Calu3 (cell line): Measurements from ENCODE around the gene BAIAP3. TPM values are rescaled to one million over a fixed set of nuclear protein-coding genes. Genes with fewer than 3 reads are reported as not detected.
"Not testable (repeated sequence)": the region's sequence is repeated elsewhere in the genome, so short reads cannot be mapped to it uniquely, and the experiment has no call there.

Source experiments
- BruUV-seq: library from RNA; stranded (reverse); fragments of 400-500 nt; replicated peaks from 2 replicates; lab custom pipeline; 2021; lab: Mats Ljungman, UMichigan
- CTCF ChIA-PET: fragments of 300-600 bp; sonication (Branson Sonifier 250); formaldehyde crosslinking; loops from one replicate; lab custom pipeline; 2022; ENCODE audit warnings: antibody characterized with exemption; lab: Charles Lee
- DNase-seq: peaks from one replicate; pipeline ENCODE4 v3.0.0; 2022
- H3K27ac Mint-ChIP-seq: one replicate; pipeline ENCODE4 v1.8.0; 2022; ENCODE audit warnings: mixed read lengths; ENCODE audit not compliant: unreplicated experiment
- H3K27me3 Mint-ChIP-seq: one replicate; pipeline ENCODE4 v1.8.0; 2022; ENCODE audit warnings: mixed read lengths; ENCODE audit not compliant: unreplicated experiment
- H3K36me3 Mint-ChIP-seq: one replicate; pipeline ENCODE4 v1.8.0; 2022; ENCODE audit warnings: mild to moderate bottlenecking, moderate library complexity, mixed read lengths; ENCODE audit not compliant: insufficient read depth, unreplicated experiment
- H3K4me1 Mint-ChIP-seq: one replicate; pipeline ENCODE4 v1.8.0; 2022; ENCODE audit warnings: mild to moderate bottlenecking, low read depth, mixed read lengths; ENCODE audit not compliant: unreplicated experiment
- H3K4me3 Mint-ChIP-seq: one replicate; pipeline ENCODE4 v1.8.0; 2022; ENCODE audit warnings: mild to moderate bottlenecking, low read depth, moderate library complexity, mixed read lengths; ENCODE audit not compliant: unreplicated experiment
- H3K9me3 Mint-ChIP-seq: one replicate; pipeline ENCODE4 v1.8.0; 2022; ENCODE audit warnings: low read depth, mixed read lengths; ENCODE audit not compliant: unreplicated experiment
- intact Hi-C: fragments of 100-400 bp; cut with micrococcal nuclease; formaldehyde crosslinking; loops from one replicate; pipeline ENCODE4 v1.10.0; 2022; ENCODE audit not compliant: unreplicated experiment
- total RNA-seq: library from RNA; stranded (reverse); gene quantifications from 2 replicates; pipeline ENCODE4 v1.2.3, GENCODE V29; 2022
- TF ChIP-seq, protein P1 (sequence below): fragments of 200-600 bp; IDR thresholded peaks from one replicate; pipeline ENCODE4 v1.8.0; 2022; ENCODE audit warnings: antibody characterized with exemption; ENCODE audit not compliant: unreplicated experiment

Gene BAIAP3
- total RNA-seq, 1 experiment from 2014 or later = 2.4 TPM

DNA sequence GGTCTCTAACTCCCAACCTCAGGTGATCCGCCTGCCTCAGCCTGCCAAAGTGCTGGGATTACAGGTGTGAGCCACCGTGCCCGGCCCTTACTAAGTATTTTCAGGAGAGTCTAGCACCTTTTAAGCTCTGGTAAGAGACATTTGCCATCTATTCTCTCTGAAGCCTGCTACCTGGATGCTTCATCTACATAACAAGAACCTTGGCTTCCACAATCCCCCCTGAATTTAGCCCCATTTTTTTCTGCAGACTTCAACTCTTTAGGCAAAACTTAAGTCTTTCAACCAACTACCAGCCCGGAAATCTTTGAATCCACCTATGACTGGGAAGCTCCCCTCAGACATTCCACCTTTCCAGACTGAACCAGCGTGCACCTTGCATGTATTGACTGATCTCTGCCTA, 38.0 kb upstream of the BAIAP3 start:
- Mint-ChIP-seq H3K9me3 (no peaks in the 10 kb centered on the region), H3K27me3 (peaks cover 13% of the 10 kb centered on the region), H3K4me1 (peaks cover 59% of the 10 kb centered on the region), H3K27ac (peak overlapping the region; percentile 9), H3K36me3 (peaks cover 29% of the 10 kb centered on the region), H3K4me3 (no peak overlapping the region)
- DNase-seq = no peak
- intact Hi-C loops = no loop called here
- no TSS peak for BruUV-seq
- CTCF ChIA-PET = interaction anchor here (0.7 kb wide), 1 partner anchor 228 kb away, joined by 4 read pairs; no protein-coding TSS in a partner anchor
- TF ChIP-seq, protein P1, sequence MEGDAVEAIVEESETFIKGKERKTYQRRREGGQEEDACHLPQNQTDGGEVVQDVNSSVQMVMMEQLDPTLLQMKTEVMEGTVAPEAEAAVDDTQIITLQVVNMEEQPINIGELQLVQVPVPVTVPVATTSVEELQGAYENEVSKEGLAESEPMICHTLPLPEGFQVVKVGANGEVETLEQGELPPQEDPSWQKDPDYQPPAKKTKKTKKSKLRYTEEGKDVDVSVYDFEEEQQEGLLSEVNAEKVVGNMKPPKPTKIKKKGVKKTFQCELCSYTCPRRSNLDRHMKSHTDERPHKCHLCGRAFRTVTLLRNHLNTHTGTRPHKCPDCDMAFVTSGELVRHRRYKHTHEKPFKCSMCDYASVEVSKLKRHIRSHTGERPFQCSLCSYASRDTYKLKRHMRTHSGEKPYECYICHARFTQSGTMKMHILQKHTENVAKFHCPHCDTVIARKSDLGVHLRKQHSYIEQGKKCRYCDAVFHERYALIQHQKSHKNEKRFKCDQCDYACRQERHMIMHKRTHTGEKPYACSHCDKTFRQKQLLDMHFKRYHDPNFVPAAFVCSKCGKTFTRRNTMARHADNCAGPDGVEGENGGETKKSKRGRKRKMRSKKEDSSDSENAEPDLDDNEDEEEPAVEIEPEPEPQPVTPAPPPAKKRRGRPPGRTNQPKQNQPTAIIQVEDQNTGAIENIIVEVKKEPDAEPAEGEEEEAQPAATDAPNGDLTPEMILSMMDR = no peak

DNA sequence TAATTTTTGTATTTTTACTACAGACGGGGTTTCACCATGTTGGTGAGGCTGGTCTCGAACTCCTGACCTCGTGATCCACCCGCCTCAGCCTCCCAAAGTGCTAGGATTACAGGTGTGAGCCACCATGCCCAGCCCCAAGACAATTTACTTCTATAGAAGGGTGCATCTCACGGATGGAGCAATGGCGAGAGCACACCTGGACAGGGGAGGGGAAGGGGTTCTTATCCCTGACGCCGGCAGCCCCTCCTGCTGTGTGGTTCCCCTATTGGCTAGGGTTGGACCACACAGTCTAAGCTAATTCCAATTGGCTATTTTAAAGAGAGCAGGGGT, 36.8 kb upstream of the BAIAP3 start:
- peaks cover 54% of the 10 kb centered on the region for H3K4me1 Mint-ChIP-seq
- H3K27me3 Mint-ChIP-seq, BruUV-seq, intact Hi-C loops, H3K9me3 Mint-ChIP-seq, DNase-seq: not testable (repeated sequence)
- peaks cover 33% of the 10 kb centered on the region for H3K36me3 Mint-ChIP-seq
- CTCF ChIA-PET = interaction anchor here (0.7 to 1.2 kb wide), 5 partner anchors 9 to 381 kb away, joined by 3 to 5 read pairs (median 4); partner anchors contain the start of gene JPT2
- H3K4me3 Mint-ChIP-seq = peak overlapping the region; percentile 18
- peak overlapping the region; percentile 91 for H3K27ac Mint-ChIP-seq

DNA sequence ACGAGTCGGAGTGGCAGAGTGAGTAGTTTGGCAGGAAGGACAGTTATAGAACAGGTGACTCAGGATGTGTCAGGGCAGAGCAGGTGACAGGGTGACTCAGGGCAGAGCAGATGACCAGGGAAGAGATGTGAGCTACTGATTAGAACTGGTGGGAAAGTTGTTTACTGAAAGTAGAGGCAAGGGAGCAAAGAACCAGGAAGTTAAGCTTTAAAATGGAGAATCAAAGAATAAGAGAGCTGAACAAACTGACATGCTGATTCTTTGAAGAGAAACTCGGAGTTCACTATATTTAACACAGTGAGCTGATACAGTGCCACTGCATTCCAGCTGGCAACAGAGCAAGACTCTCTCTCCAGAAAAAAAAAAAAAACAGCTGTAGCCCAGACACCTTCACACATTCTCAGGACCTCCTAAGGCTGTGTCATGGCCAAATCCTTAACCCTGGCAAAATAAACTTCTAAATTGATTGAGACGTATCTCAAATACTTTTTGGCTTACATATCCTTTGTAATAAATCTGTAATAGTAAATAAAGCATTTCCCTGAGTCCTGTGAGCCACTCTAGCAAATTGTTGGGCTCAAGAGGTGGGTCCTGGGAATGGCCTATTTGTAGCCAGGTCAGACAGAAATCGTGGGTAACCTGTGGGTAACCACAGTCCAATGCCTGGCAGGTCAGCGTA, 36.3 kb upstream of the BAIAP3 start:
- peak; percentile 82 for DNase-seq
- peak overlapping the region; percentile 18 for H3K4me3 Mint-ChIP-seq
- H3K9me3 Mint-ChIP-seq = no peaks in the 10 kb centered on the region
- H3K27ac Mint-ChIP-seq = peak overlapping the region; percentile 91
- intact Hi-C loops = no loop called here
- CTCF ChIA-PET = interaction anchor here (0.7 to 1.2 kb wide), 5 partner anchors 8 to 381 kb away, joined by 3 to 5 read pairs (median 4); partner anchors contain the start of gene JPT2
- H3K4me1 Mint-ChIP-seq = peaks cover 49% of the 10 kb centered on the region
- H3K36me3 Mint-ChIP-seq = peaks cover 38% of the 10 kb centered on the region
- TSS peak; percentile 88 for BruUV-seq
- TF ChIP-seq, protein P1 = no peak
- H3K27me3 Mint-ChIP-seq = peaks cover 3% of the 10 kb centered on the region

DNA sequence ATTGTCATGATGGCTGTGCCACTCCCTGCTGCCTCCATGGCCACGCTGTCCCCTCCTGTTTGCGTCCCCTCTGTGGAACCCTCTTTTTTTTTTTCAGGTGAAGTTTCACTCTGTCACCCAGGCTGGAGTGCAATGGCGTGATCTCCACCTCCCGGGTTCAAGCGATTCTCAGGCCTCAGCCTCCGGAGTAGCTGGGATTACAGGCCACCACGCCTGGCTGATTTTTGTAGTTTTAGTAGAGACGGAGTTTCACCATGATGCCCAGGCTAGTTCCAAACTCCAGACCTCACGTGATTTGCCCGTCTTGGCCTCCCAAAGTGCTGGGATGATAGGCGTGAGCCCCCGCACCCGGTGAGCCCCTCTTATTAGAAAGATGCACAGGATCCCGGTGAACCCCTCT, 35.0 kb upstream of the BAIAP3 start:
- Mint-ChIP-seq H3K4me3 (peak overlapping the region; percentile 67), H3K9me3 (no peaks in the 10 kb centered on the region), H3K27ac (peak overlapping the region; percentile 75), H3K4me1 (peaks cover 52% of the 10 kb centered on the region), H3K27me3 (no peaks in the 10 kb centered on the region), H3K36me3 (peaks cover 39% of the 10 kb centered on the region)
- TF ChIP-seq, protein P1 = no peak
- DNase-seq = no peak
- no TSS peak for BruUV-seq
- CTCF ChIA-PET = no interaction called here
- intact Hi-C loops = no loop called here
